Measurements from ENCODE around the gene ZNF697.

GRCh38 chr1:119659628-119660027 is 11.6 kb upstream of the ZNF697 start:
- TF ChIP-seq CTCF (IDR thresholded peaks at IDR 0.05) (no peak), EP300 (IDR thresholded peaks at IDR 0.05) (no peak)
